ENCODE data around the gene AUH.
A peak's percentile ranks its signal among the peaks of the same experiment; 100 is the strongest.

The AUH gene

DNA sequence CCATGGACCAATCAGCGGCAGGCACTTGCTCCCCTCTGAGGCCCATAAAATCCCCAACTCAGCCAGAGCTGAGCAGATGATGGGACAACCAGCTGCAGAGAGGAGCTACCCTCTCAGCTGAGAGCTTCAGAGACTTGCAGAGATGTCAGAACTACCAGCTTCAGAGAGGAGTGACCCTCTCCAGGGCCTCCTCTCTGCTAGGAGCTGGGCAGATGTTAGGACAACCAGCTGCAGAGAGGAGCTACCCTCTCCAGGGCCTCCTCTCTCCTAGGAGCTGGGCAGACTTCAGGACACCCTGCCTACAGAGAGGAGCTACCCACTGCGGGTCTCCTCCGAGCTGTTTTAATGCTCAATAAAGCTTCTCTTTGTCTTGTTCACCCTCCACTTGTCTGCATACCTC lies 3.0 kb upstream of the AUH start:
- H3K4me3 ChIP-seq (ENCODE audit: low read depth, low read length), result no peak overlapping the region
- DNase-seq (ENCODE audit: low read depth), result no peak
- TF ChIP-seq, protein P1, sequence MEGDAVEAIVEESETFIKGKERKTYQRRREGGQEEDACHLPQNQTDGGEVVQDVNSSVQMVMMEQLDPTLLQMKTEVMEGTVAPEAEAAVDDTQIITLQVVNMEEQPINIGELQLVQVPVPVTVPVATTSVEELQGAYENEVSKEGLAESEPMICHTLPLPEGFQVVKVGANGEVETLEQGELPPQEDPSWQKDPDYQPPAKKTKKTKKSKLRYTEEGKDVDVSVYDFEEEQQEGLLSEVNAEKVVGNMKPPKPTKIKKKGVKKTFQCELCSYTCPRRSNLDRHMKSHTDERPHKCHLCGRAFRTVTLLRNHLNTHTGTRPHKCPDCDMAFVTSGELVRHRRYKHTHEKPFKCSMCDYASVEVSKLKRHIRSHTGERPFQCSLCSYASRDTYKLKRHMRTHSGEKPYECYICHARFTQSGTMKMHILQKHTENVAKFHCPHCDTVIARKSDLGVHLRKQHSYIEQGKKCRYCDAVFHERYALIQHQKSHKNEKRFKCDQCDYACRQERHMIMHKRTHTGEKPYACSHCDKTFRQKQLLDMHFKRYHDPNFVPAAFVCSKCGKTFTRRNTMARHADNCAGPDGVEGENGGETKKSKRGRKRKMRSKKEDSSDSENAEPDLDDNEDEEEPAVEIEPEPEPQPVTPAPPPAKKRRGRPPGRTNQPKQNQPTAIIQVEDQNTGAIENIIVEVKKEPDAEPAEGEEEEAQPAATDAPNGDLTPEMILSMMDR (IDR thresholded peaks at IDR 0.05; ENCODE audit: insufficient read depth, low read depth, low read length, missing control alignments), result no peak

DNA sequence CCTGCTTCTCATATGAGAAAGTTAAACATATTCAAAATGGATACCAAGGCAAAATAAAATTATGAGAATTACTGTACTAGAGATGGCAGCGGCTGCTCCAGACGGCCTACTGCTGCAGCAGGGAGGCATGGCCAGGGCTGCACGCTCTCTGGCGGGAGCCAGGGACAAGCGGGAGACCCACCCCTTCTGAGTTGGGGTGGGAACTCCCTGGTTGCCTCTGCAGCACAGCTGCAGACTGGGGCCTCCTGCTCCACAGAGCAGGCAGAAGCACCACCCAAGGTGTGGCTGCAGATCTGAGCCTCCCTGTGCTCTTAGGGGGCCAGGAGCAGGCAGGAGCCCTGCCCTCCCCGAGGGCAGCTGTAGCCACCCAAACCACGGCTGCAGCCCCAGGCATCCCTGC lies 2.3 kb upstream of the AUH start:
- TF ChIP-seq, protein P1 (IDR thresholded peaks at IDR 0.05; ENCODE audit: insufficient read depth, low read depth, low read length, missing control alignments), result no peak
- H3K4me3 ChIP-seq (ENCODE audit: low read depth, low read length), result no peak overlapping the region
- no peak for DNase-seq (ENCODE audit: low read depth)

DNA sequence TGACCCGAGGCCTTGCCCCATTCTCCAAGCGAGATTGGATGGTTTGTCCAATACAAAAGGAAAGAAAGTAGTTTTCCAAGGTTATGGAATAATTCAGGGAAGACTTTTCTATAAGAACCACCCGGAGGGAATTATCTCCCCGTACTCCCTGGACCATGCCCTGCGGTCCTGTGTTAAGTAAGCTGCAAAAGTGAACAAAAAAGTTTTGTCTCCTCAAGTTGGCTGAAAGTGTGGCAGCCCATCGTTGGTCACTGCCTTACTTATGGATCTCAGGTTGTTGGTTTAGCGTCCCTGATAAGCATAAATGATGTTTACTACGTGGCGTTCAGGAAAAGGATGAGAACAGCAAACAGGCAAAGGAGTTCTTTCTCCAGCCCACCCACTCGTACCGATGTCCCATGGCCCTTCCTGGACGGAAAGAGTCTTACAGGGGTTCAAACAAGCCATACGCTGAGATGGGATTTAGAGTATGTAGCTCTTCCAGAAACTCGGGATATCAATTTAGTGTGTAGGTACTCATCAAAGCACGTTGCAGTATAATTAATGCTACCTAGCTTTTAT lies 413 bp upstream of the AUH start:
- peak overlapping the region; percentile 44; the same call in 1 of the 2 replicates for H3K4me3 ChIP-seq (ENCODE audit: low read depth, low read length)
- DNase-seq (ENCODE audit: low read depth), result peak; percentile 4
- TF ChIP-seq, protein P1 (IDR thresholded peaks at IDR 0.05; ENCODE audit: insufficient read depth, low read depth, low read length, missing control alignments), result no peak

DNA sequence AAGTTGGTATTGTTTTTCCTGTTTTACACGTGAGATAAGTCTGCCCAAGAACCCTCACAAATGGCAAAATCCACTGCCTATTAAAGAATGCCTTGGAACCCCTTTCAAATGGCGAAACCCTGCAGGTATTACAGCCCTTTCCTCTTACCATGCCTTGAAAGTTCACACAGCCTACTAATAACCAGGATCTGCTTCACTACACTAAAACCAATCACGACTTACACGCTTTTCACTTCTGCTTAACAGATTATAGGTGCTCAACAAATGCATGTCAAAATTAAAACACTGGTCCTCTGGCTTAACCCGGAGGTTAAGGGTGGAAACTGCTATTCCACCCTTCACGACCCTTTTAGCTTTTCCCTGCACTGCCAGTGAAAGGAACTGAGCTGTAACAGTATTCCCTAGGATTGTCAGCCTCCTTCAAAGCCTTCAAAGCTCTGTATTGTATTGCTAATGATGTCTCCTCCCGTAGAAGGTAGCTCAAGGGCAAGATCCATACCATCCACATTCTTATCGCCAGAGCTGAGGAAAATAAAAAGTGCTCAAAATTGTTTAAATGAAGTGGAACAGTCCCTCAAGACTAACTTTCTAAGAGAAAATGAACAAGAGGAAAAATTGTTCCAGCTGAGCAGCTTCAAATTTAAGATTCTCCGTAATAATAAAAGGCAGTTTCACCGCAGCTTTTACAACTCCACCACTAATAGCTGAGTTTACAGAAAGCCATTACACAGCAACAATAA lies 997 bp downstream of the AUH start:
- peak overlapping the region; percentile 88 for H3K4me3 ChIP-seq (ENCODE audit: low read depth, low read length)
- peak; percentile 32 for DNase-seq (ENCODE audit: low read depth)
- TF ChIP-seq, protein P1 (IDR thresholded peaks at IDR 0.05; ENCODE audit: insufficient read depth, low read depth, low read length, missing control alignments), result no peak

DNA sequence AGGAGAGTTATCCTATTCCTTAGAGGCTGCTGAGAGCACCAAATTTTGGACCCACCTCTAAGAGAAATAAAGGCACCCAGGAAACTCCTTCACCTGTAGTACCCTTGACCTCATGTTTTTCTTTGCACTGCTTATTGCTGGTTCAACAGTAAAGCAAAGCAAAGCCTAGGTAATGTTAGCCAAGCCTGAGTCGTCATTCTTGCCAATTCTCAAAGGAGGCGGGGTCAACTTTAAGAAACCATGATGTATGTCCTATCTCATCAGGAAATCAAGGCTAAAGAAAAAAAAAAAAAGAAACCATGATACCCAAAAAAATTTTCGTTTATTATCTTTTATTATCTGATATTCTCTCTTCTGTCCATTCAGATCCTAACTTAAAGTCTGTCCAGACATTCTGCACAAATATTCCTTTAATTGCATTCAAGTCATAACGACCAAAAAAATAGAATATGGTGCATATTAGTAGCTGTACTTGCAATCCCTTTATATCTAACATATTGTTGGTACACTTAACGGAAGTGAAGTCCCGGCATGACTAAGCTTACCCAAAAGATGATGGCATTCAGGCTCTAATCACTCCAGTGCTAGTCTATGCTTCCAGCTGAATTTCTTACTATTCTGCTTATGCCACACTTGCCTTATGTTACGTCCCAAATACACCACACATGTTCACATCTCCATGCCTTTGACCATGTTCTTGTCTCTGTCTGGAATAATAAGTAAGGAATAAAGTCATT lies 1.8 kb downstream of the AUH start:
- TF ChIP-seq, protein P1 (IDR thresholded peaks at IDR 0.05; ENCODE audit: insufficient read depth, low read depth, low read length, missing control alignments), result no peak
- DNase-seq (ENCODE audit: low read depth), result no peak
- no peak overlapping the region for H3K4me3 ChIP-seq (ENCODE audit: low read depth, low read length)

DNA sequence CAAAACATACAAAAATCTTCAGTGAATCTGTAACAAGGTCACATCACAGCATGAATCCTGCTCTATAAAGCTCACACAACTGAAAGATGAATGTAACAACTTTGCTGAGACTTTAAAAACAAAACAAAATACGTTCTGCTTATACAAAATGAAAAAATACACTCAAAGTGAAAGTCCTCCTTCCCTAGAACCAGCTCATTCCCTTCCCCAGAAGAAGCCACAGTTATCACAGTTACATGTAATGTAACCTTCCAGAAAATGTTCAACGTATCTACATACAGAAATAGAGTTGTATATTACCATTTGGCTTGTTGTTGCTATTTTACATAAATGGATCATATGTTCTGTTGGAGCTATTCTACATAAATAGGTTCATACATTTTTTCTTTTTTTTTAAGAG lies 2.6 kb downstream of the AUH start:
- H3K4me3 ChIP-seq (ENCODE audit: low read depth, low read length), result no peak overlapping the region
- peak; percentile 33 for DNase-seq (ENCODE audit: low read depth)
- TF ChIP-seq, protein P1 (IDR thresholded peaks at IDR 0.05; ENCODE audit: insufficient read depth, low read depth, low read length, missing control alignments), result no peak

All from GM12865 (cell line).